Activated B cell treated with CpG ODN at 0.5 μM for 24 hours (primary cell): ENCODE data around the gene UBE2I. TPM values are rescaled to one million over a fixed set of nuclear protein-coding genes. Genes with fewer than 3 reads are reported as not detected.
A peak's percentile ranks its signal among the peaks of the same experiment; 100 is the strongest.
"Not testable (repeated sequence)": the region's sequence is repeated elsewhere in the genome, so short reads cannot be mapped to it uniquely, and the experiment has no call there.

Source experiments
- ATAC-seq: fragments of 200-7000 bp; cut with Tn5 transposase; one replicate; pipeline ENCODE4 v1.10.0; 2021; ENCODE audit warnings: low read depth, mild to moderate bottlenecking, moderate library complexity
- CTCF ChIA-PET: fragments of 350-600 bp; sonication (Branson Sonifier 250); formaldehyde crosslinking; loops from one replicate; lab custom pipeline; 2021; ENCODE audit warnings: antibody characterized with exemption; lab: Charles Lee
- POLR2A ChIA-PET: fragments of 350-600 bp; sonication (Branson Sonifier 250); formaldehyde crosslinking; loops from one replicate; lab custom pipeline; 2021; ENCODE audit warnings: antibody characterized with exemption; lab: Charles Lee
- DNase-seq: peaks from one replicate; pipeline ENCODE4 v3.0.0; 2022
- H3K27ac Mint-ChIP-seq: one replicate; pipeline ENCODE4 v1.8.0; 2020; ENCODE audit warnings: mixed read lengths
- H3K27me3 Mint-ChIP-seq: one replicate; pipeline ENCODE4 v1.8.0; 2021; ENCODE audit warnings: mixed read lengths
- H3K36me3 Mint-ChIP-seq: one replicate; pipeline ENCODE4 v1.8.0; 2021; ENCODE audit warnings: low read depth, mixed read lengths
- H3K4me1 Mint-ChIP-seq: one replicate; pipeline ENCODE4 v1.8.0; 2021; ENCODE audit warnings: mixed read lengths
- H3K4me3 Mint-ChIP-seq: one replicate; pipeline ENCODE4 v1.8.0; 2020; ENCODE audit warnings: mild to moderate bottlenecking, mixed read lengths
- H3K9me3 Mint-ChIP-seq: one replicate; pipeline ENCODE4 v1.8.0; 2020; ENCODE audit warnings: mixed read lengths
- CTCF ChIP-seq: fragments of 200-600 bp; IDR thresholded peaks from one replicate; pipeline ENCODE4 v1.8.0; 2022; ENCODE audit warnings: antibody characterized with exemption, mild to moderate bottlenecking
- intact Hi-C: fragments of 100-400 bp; cut with micrococcal nuclease; formaldehyde crosslinking; loops from one replicate; pipeline ENCODE4 v1.15.1; 2024
- total RNA-seq: library from RNA; stranded (reverse); gene quantifications from 2 replicates; pipeline ENCODE4 v1.2.3, GENCODE V29; 2022

Gene UBE2I
- total RNA-seq, 1 donor from 2014 or later: 240 TPM

- H3K36me3 Mint-ChIP-seq: no peaks in the 10 kb centered on the region
- POLR2A ChIA-PET: no interaction called here
- no peaks in the 10 kb centered on the region for H3K9me3 Mint-ChIP-seq
- peaks cover 23% of the 10 kb centered on the region for H3K4me1 Mint-ChIP-seq
- intact Hi-C loops: no loop called here
- DNase-seq: no peak
- CTCF ChIA-PET: no interaction called here
- TF ChIP-seq CTCF: no peak
- H3K4me3 Mint-ChIP-seq: no peak overlapping the region
- H3K27ac Mint-ChIP-seq: no peak overlapping the region
- no peak for ATAC-seq
- H3K27me3 Mint-ChIP-seq: peaks cover 38% of the 10 kb centered on the region
Observed at GRCh38 chr16:1291576-1291974, 17.9 kb upstream of the UBE2I start.

DNA sequence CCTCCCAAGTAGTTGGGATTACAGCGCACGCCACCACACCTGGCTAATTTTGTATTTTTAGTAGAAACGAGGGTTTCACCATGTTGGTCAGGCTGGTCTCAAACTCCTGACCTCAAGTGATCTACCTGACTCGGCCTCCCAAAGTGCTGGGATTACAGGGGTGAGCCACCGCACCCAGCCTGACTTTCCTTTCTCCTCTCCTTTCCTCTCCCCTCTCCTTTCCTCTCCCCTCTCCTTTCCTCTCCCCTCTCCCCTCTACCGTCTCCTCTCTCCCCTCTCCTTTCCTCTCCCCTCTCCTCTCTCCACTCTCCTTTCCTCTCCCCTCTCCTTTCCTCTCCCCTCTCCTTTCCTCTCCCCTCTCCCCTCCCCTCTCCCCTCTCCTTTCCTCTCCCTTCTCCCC is 17.2 kb upstream of the UBE2I start:
- H3K4me3 Mint-ChIP-seq, DNase-seq, ATAC-seq, H3K9me3 Mint-ChIP-seq, H3K36me3 Mint-ChIP-seq, CTCF ChIA-PET, H3K27ac Mint-ChIP-seq, intact Hi-C loops, POLR2A ChIA-PET: not testable (repeated sequence)
- Mint-ChIP-seq H3K27me3 (peaks cover 41% of the 10 kb centered on the region), H3K4me1 (peaks cover 29% of the 10 kb centered on the region)

- DNase-seq, H3K36me3 Mint-ChIP-seq, CTCF ChIA-PET, ATAC-seq, H3K27ac Mint-ChIP-seq, H3K4me3 Mint-ChIP-seq, intact Hi-C loops, H3K9me3 Mint-ChIP-seq, POLR2A ChIA-PET: not testable (repeated sequence)
- Mint-ChIP-seq H3K27me3 (peaks cover 38% of the 10 kb centered on the region), H3K4me1 (peaks cover 31% of the 10 kb centered on the region)
Observed at GRCh38 chr16:1292808-1293207, 16.6 kb upstream of the UBE2I start.

DNA sequence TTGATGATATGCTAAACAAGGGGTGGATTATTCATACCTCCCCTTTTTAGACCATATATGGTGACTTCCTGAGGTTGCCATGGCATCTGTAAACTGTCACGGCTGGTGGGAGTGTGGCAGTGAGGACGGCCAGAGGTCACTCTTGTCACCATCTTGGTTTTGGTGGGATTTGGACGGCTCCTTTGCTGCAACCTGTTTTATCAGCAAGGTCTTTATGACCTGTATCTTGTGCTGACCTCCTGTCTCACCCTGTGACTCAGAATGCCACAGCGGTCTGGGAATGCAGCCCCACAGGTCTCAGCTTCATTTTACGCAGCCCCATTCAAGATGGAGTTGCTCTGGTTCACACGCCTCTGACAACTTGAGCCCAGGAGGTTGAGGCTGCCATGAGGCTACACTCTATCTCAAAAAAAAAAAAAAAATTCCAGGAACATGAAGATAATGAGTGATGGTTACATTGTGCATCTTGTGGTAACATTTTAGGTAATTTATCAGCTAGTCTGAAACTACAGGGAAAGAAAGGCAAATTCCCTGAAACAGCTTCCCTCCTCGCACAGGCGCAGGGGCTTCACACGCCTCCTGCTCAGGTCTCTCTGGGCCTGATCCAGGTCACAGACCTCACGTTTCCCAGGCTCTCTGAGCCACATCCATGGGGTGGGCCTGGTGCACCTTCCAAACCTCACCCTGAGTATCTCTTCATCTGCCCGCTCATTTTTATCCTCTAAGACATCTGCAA is 15.3 kb upstream of the UBE2I start:
- CTCF ChIA-PET: no interaction called here
- H3K4me1 Mint-ChIP-seq: peaks cover 31% of the 10 kb centered on the region
- DNase-seq (no peak), ATAC-seq (no peak)
- no peaks in the 10 kb centered on the region for H3K36me3 Mint-ChIP-seq
- peak overlapping the region; percentile 51 for H3K27ac Mint-ChIP-seq
- H3K27me3 Mint-ChIP-seq: peaks cover 32% of the 10 kb centered on the region
- no peak overlapping the region for H3K4me3 Mint-ChIP-seq
- POLR2A ChIA-PET: no interaction called here
- no peaks in the 10 kb centered on the region for H3K9me3 Mint-ChIP-seq
- no peak for TF ChIP-seq CTCF
- intact Hi-C loops: no loop called here

GRCh38 chr16:1295465-1295864 is 14.0 kb upstream of the UBE2I start:
- no peak for TF ChIP-seq CTCF
- H3K27me3 Mint-ChIP-seq: peaks cover 25% of the 10 kb centered on the region
- H3K9me3 Mint-ChIP-seq: no peaks in the 10 kb centered on the region
- peak overlapping the region; percentile 3 for H3K27ac Mint-ChIP-seq
- no peaks in the 10 kb centered on the region for H3K36me3 Mint-ChIP-seq
- ChIA-PET CTCF (no interaction called here), POLR2A (no interaction called here)
- intact Hi-C loops: no loop called here
- no peak for DNase-seq
- no peak overlapping the region for H3K4me3 Mint-ChIP-seq
- no peak for ATAC-seq
- peaks cover 27% of the 10 kb centered on the region for H3K4me1 Mint-ChIP-seq

DNA sequence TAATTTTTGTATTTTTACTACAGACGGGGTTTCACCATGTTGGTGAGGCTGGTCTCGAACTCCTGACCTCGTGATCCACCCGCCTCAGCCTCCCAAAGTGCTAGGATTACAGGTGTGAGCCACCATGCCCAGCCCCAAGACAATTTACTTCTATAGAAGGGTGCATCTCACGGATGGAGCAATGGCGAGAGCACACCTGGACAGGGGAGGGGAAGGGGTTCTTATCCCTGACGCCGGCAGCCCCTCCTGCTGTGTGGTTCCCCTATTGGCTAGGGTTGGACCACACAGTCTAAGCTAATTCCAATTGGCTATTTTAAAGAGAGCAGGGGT is 12.8 kb upstream of the UBE2I start:
- H3K9me3 Mint-ChIP-seq, H3K36me3 Mint-ChIP-seq, ATAC-seq, intact Hi-C loops, DNase-seq: not testable (repeated sequence)
- H3K27me3 Mint-ChIP-seq: peaks cover 20% of the 10 kb centered on the region
- ChIA-PET POLR2A (interaction anchor here (0.7 to 1.2 kb wide), 2 partner anchors 13 to 124 kb away, joined by 3 to 6 read pairs; partner anchors contain the start of genes UBE2I and UQCC4), CTCF (interaction anchor here (1.1 kb wide), 1 partner anchor 35 kb away, joined by 4 read pairs; no protein-coding TSS in a partner anchor)
- peak overlapping the region; percentile 1 for H3K4me3 Mint-ChIP-seq
- peaks cover 34% of the 10 kb centered on the region for H3K4me1 Mint-ChIP-seq
- peak overlapping the region; percentile 59 for H3K27ac Mint-ChIP-seq
